Thyroid gland (tissue), 4 donors: Measurements from ENCODE around the gene ITGB4. TPM values are rescaled to one million over a fixed set of nuclear protein-coding genes. Genes with fewer than 3 reads are reported as not detected.

Experiments
- DNase-seq, 2 donors: peaks; one replicate each; pipeline ENCODE4 v3.0.0-alpha.2; 2019
- H3K27ac ChIP-seq, 3 donors: fragments of 200-600 bp; sonication (generic); 1 replicate in 2 of 3; 2 replicates in 1 of 3; pipeline ENCODE4 v1.5.1; 2016 to 2019; ENCODE audit warnings: mild to moderate bottlenecking in 1 of 3, moderate library complexity in 1 of 3
- H3K27me3 ChIP-seq: fragments of 200-600 bp; sonication (generic); one replicate; pipeline ENCODE4 v1.5.1; 2019
- H3K36me3 ChIP-seq, 2 donors: fragments of 200-600 bp; sonication (generic); one replicate each; pipeline ENCODE4 v1.5.1; 2016 to 2019
- H3K4me1 ChIP-seq, 2 donors: fragments of 200-600 bp; sonication (generic); one replicate each; pipeline ENCODE4 v1.5.1; 2017 to 2019
- H3K4me3 ChIP-seq, 3 donors: fragments of 200-600 bp; sonication (generic); replicated peaks in 1 of 3; 1 replicate in 2 of 3; 2 replicates in 1 of 3; pipeline ENCODE4 v1.5.1; 2016; ENCODE audit warnings: mild to moderate bottlenecking in 1 of 3
- H3K9me3 ChIP-seq: fragments of 200-600 bp; sonication (generic); one replicate; pipeline ENCODE4 v1.5.1; 2017
- POLR2A ChIP-seq, 2 donors: fragments of 450-650 bp; IDR thresholded peaks; one replicate each; pipeline ENCODE4 v1.6.1; 2017; ENCODE audit warnings: antibody characterized with exemption in 2 of 2, mild to moderate bottlenecking in 2 of 2, moderate library complexity in 1 of 2
- WGBS, 2 donors: methylation state at CpG; one replicate each; pipeline ENCODE4 v1.1.5; 2017; 5-methylcytosine and 5-hydroxymethylcytosine counted together
- intact Hi-C: fragments of 100-400 bp; cut with DNase I; formaldehyde crosslinking; loops from one replicate; pipeline ENCODE4 v1.15.1; 2023
- total RNA-seq, 4 donors: library from RNA; depleted of rRNA; stranded (reverse); fragments of >200 nt; gene quantifications; one replicate each; pipeline ENCODE4 v1.2.3, GENCODE V29; 2016
- TF ChIP-seq, protein P1 (sequence below), 6 experiments: fragments of 200-600 bp in 3 of 6; fragments of 450-650 bp in 3 of 6; sonication (generic) in 3 of 6; IDR thresholded peaks; one replicate each; pipeline ENCODE4 v1.5.1; 2016 to 2019; ENCODE audit warnings: antibody characterized with exemption in 6 of 6, mild to moderate bottlenecking in 2 of 6, inconsistent platforms in 1 of 6, moderate library complexity in 1 of 6

Gene ITGB4
- total RNA-seq, 4 donors from 2014 or later = 19.7 to 27.3 (median 23.1) TPM

DNA sequence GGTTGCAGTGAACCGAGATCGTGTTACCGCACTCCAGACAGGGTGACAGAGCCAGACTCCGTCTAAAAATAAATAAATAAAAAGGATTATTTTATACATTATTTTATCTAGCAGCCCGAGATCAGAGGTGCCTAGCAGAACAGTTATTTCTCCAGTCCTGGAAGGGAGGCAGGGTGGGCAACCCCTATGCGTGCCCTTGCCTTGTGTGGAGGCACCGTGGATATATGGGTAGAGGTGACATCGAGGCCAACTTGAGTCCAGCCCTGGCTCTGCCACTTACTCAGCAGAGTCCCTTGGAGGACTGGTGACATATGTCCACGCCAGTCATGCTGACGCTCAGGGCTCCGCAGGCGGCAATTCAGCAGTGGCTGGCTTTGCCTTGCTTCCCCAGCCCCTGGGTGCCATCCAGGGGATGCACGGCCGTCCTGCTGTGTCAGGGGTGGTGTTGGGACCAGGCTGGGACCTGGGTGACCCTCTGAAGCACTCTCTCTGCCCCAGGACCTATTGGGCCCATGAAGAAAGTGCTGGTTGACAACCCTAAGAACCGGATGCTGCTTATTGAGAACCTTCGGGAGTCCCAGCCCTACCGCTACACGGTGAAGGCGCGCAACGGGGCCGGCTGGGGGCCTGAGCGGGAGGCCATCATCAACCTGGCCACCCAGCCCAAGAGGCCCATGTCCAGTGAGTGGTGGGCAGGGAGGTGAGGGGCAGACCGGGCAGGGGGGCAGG is 30.6 kb downstream of the ITGB4 start:
- WGBS, 2 donors = 79 to 86% methylated on average over 9 to 23 of the region's 24 CpGs
- Histone ChIP-seq H3K36me3 (no peaks in the 10 kb centered on the region), H3K27ac (no peak overlapping the region), H3K4me3 (no peak overlapping the region), H3K4me1 (peaks cover 15 to 30% of the 10 kb centered on the region in 2 donors), H3K27me3 (no peaks in the 10 kb centered on the region), H3K9me3 (no peaks in the 10 kb centered on the region)
- intact Hi-C loops = loop anchor here (5.0 kb wide), 1 partner anchor 120 kb away; the partner anchor contains the start of gene SMIM5
- TF ChIP-seq, protein P1, sequence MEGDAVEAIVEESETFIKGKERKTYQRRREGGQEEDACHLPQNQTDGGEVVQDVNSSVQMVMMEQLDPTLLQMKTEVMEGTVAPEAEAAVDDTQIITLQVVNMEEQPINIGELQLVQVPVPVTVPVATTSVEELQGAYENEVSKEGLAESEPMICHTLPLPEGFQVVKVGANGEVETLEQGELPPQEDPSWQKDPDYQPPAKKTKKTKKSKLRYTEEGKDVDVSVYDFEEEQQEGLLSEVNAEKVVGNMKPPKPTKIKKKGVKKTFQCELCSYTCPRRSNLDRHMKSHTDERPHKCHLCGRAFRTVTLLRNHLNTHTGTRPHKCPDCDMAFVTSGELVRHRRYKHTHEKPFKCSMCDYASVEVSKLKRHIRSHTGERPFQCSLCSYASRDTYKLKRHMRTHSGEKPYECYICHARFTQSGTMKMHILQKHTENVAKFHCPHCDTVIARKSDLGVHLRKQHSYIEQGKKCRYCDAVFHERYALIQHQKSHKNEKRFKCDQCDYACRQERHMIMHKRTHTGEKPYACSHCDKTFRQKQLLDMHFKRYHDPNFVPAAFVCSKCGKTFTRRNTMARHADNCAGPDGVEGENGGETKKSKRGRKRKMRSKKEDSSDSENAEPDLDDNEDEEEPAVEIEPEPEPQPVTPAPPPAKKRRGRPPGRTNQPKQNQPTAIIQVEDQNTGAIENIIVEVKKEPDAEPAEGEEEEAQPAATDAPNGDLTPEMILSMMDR (IDR thresholded peaks at IDR 0.05) = no peak
- no peak for TF ChIP-seq POLR2A (IDR thresholded peaks at IDR 0.05)
- no peak for DNase-seq

DNA sequence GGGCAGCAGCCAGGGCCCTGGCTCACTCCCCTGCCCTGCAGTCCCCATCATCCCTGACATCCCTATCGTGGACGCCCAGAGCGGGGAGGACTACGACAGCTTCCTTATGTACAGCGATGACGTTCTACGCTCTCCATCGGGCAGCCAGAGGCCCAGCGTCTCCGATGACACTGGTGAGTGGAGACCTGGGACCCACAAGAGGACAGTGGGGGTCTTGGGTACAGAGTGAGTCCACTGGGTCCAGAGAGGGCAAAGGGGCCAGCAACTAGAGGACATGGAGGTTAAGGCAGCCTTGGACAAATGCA is 31.1 kb downstream of the ITGB4 start:
- TF ChIP-seq, protein P1 (IDR thresholded peaks at IDR 0.05) = no peak
- no peak for TF ChIP-seq POLR2A (IDR thresholded peaks at IDR 0.05)
- Histone ChIP-seq H3K9me3 (no peaks in the 10 kb centered on the region), H3K27me3 (no peaks in the 10 kb centered on the region), H3K4me1 (peaks cover 15 to 30% of the 10 kb centered on the region in 2 donors), H3K27ac (no peak overlapping the region), H3K36me3 (no peaks in the 10 kb centered on the region), H3K4me3 (no peak overlapping the region)
- DNase-seq = no peak
- WGBS, 2 donors = 86 to 91% methylated on average over 8 to 10 of the region's 10 CpGs
- intact Hi-C loops = loop anchor here (5.0 kb wide), 1 partner anchor 120 kb away; the partner anchor contains the start of gene SMIM5

DNA sequence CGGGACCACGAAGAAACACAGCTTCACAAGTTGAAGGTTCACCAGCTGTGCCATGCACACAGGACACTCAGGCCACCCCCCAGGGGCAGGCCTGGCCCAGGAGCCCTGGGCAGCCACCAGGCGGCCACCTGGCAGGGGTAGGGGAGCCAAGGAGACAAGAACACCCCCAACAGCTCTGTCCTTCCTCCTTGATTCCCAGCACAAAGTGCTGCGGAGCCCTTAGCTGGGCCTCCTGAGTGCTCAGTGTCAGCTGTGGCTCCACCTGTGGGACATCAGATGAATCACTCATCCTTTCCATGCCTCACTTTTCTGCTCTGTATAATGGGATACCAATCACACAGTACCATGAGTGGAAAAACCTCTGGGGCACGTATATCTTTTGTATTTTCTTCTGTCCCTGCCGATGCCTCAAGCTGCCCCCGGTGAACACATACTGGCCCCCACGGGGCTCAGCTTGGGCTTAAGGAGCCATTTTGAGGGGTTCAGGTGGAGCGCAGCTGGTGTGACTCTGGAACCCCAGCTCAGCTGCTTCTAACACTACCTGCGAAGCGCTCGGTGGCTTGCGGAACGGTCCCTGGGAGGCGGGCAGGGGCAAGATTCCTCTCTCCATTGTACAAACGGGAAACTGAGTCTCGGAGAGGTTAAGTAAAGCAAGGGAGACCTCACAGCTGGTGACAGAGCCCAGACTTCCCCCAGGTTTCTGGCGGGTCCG is 31.7 kb downstream of the ITGB4 start:
- H3K4me3 ChIP-seq = peak overlapping the region in 1 of 3 donors; percentile 30
- 74 to 81% methylated on average over 14 to 16 of the region's 19 CpGs for WGBS, 2 donors
- H3K27ac ChIP-seq = peak overlapping the region in 1 of 3 donors; percentile 53
- no peaks in the 10 kb centered on the region for H3K9me3 ChIP-seq
- no peak for DNase-seq
- H3K36me3 ChIP-seq = peaks cover 0 to 1% of the 10 kb centered on the region in 2 donors
- no peak for TF ChIP-seq POLR2A (IDR thresholded peaks at IDR 0.05)
- TF ChIP-seq, protein P1 (IDR thresholded peaks at IDR 0.05) = no peak
- intact Hi-C loops = loop anchor here (5.0 kb wide), 1 partner anchor 121 kb away; the partner anchor contains the start of gene SMIM5
- H3K4me1 ChIP-seq = peaks cover 15 to 25% of the 10 kb centered on the region in 2 donors
- H3K27me3 ChIP-seq = no peaks in the 10 kb centered on the region

DNA sequence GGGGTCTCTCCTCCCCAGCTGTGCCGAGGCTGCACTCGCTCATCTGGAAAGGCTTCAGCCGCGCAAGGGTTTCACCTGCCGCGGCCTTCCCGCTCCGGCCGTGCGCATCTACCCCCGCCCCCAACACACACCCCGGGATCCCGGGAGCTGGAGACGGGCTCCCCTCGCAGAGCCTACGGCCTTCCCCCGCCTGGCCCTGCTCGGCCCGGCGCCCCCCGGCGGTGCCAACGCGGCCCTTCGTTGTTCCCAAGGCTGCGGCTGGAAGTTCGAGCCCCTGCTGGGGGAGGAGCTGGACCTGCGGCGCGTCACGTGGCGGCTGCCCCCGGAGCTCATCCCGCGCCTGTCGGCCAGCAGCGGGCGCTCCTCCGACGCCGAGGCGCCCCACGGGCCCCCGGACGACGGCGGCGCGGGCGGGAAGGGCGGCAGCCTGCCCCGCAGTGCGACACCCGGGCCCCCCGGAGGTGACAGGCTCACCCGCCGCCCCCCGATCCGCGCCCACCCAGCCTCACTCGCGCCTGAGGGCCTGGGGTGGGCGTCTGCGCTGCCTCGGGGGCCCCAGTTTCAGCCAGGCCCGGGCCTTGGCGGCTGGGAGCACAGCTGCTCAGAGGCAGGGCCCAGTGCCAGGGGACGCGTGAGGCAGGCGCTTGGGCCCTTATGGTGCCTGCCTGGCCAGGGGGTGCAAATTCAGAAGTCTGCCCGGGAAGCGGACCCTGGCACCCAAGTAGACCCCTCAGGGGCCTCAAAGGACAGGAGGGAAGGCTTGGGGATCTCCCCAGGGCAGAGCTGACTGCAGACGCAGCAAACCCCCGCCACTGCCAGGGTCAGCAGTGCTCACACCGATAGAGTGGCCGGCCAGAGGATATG is 32.5 kb downstream of the ITGB4 start:
- no peak for TF ChIP-seq POLR2A (IDR thresholded peaks at IDR 0.05)
- TF ChIP-seq, protein P1 (IDR thresholded peaks at IDR 0.05) = peak in 4 of 6 experiments; percentile 22 to 82 (median 64)
- no peaks in the 10 kb centered on the region for H3K27me3 ChIP-seq
- peak overlapping the region in 2 of 3 donors; percentile 45 to 53 for H3K27ac ChIP-seq
- peaks cover 15 to 22% of the 10 kb centered on the region in 2 donors for H3K4me1 ChIP-seq
- peaks cover 0 to 3% of the 10 kb centered on the region in 2 donors for H3K36me3 ChIP-seq
- H3K9me3 ChIP-seq = no peaks in the 10 kb centered on the region
- peak; percentile 67 to 68 for DNase-seq
- intact Hi-C loops = loop anchor here (5.0 kb wide), 1 partner anchor 121 kb away; the partner anchor contains the start of gene SMIM5
- 0 to 12% methylated on average over 3 to 23 of the region's 76 CpGs for WGBS, 2 donors
- peak overlapping the region in 1 of 3 donors; percentile 30 for H3K4me3 ChIP-seq
